Stimulated activated CD8-positive, alpha-beta memory T cell treated with anti-CD3 and anti-CD28 coated beads, Interleukin-15, amount 100 ng/mL, for 48 hours (primary cell): ENCODE data around the gene FBXO46.
"Not testable (repeated sequence)": the region's sequence is repeated elsewhere in the genome, so short reads cannot be mapped to it uniquely, and the experiment has no call there.

Experiments used
- DNase-seq, 2 donors: peaks; one replicate each; pipeline ENCODE4 v3.0.0-alpha.2; 2020; ENCODE audit warnings: low read depth in 2 of 2

FBXO46 gene

DNA sequence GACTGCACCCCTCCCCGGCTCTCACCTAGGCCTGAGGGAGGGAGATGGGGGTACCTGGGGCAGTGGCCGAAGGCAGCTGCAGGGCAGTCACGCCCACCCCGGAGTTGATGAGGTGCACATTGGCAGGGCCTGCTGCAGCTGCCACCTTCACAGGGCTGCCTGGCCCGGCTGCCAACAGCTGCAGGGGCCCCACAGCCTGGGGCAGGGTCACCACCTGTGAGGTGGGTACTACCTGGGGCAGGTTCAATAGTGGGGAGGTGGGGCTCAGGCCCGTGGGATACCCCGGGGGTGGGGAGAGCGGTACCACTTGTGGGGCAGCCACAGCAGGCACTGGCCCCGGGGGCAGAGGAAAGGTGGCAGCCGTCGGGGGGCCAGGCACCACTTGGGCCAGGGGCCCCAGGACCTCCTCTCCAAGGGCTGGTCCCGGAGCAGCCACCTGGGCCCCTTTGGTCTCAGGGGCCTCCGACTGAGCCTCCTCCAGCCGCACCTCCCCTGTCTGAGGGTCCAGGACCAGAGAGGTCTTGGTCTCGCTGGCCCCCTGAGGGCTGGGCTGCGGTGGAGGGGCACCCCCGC, 35.7 kb upstream of the FBXO46 start:
- no peak for DNase-seq

DNA sequence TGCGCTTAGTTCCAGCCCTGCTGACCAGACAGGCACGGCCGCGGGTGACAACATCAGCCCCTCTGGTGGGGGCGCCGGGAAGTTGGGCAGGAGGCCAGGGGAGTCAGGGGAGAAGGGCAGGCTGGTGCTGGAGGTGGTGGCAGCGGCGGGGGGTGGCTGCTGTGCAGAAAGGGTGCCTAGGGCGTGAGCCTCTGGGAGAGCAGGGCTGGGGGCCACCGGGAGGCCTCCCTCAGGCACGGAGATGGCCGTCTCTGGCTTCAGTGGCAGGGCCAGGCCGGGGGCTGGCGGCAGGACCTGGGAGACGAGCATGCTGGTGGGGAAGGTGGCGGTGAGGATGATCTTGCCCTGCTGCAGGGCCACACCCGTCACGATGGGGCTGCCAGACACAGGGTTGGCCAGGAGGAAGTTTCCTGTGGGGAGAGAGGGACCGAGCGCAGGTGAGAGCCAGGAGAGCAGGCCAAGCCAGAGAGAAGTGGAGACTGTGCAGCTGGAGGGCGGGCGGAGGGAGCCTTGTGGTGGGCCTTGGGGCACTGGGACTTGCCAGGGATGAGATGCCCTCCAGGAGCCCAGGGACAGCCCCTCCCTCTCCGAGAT, 35.1 kb upstream of the FBXO46 start:
- no peak for DNase-seq

DNA sequence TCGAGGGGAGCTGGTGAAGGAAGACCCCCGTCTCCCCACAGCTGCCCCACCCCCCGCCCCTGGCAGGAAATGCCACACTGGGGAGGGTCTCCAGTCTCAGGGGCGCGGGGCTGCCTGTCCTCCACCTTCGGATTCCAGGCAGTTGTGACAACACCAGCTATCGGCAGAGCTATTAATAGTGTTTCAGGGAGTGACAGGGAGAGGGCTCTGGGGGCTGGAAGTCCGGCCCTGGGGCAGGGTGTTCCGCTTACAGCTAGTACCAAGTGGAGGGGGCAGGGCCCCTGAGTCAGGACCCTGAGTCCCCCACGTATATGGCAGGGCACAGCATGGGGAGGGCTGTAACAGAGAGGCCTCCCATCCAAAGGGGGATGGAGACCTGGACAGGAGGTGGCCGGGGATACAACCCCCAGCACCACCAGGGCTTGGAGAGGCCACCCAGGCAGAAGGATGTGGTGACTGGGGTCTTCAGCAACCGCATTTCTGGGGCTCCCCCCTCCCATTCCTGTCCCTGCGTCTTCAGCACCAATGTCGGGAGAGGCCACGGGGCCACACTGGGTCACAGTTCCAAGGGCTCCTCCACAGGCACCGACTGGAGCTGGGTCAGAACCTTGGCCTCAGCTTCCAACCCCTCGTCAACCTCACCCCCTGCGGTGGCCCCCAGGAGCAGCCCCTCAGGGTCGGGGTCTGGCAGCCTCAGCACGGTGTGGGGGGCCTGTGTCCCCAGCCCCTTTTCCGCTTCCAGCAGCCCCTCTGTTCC, 34.4 kb upstream of the FBXO46 start:
- no peak for DNase-seq

DNA sequence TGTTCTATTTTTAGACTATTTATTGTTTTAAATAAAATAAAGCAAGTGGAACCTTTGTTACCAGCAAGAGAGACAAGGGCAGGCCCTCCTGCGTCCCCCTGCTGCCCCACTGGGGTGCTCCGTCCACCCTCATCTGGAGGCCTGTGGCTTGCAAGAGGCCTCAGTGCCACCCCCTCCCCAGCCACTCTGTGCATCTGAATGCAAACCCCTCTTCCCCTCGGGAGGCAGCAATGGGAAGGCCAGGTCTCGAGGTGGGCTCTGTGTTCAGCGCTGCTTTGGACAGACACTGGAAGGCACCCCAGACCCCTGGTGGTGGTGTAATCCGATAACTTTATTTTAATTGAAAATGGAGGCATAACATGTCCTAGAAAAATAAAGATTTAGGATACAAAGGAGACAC, 33.8 kb upstream of the FBXO46 start:
- no peak for DNase-seq

DNA sequence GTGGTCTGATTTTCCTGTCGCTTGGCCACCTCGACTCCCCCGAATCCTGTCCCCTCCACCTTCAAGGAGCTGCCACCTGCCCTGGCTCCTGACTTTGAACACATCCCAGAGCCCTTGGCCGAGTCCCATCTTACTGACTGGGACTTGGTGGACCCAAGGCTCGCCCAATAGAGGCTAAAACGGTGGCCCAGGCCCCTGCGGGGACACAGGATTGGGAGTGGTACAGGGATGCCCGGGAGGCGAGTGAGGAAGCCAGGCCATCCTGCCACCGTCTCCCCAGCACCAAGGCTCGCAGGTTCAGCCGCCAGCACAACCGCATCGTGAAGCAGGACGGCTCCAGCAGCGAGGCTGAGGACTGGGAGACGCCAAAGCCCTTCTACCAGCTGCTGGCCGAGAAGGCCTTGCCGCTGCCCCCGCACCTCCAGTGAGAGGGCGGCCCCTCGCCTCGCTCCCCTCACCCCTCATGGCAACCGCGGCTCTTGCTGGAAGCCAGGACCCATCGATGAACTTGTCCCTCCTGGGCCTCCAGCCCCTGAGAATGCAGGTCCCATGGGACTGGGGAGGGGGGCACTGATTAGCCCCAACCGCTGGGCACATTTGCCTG, 33.1 kb upstream of the FBXO46 start:
- no peak for DNase-seq

DNA sequence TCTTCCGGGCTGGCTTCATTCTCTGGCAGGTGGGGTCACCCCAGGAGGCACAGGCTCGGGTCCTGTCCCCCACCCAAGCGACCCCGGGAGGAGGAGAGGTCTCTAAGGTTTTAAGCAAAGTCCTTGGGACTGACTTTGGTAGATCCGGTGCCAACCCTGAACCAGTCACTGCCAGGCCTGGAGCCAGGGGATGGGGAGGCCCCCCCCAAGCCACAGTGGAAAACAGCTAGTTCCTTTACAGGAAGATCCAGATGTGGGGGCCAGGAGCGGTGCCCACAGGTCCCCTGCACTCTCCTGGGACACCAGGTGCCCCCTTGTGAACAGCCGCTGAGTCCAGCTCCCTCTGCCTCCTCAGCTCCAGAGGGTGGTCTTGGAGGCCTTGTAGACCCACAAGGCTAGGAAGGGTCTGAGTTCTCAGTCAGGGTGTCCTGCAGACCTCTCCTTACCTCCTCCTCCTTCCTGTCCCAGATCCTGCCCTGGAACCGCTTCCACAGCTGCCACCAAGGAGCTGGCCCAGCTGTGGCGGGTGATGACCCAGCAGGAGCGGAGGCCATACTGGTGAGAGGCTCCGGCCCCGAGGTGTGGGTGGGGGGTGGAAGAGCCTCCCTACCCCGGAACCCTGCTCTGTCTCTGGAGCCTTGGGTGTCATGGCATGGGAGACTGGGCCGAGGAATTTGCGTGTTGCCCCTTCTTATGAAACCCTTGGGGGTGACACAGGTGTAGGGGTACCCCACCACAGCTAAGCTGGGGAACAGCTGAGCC, 32.4 kb upstream of the FBXO46 start:
- no peak for DNase-seq

DNA sequence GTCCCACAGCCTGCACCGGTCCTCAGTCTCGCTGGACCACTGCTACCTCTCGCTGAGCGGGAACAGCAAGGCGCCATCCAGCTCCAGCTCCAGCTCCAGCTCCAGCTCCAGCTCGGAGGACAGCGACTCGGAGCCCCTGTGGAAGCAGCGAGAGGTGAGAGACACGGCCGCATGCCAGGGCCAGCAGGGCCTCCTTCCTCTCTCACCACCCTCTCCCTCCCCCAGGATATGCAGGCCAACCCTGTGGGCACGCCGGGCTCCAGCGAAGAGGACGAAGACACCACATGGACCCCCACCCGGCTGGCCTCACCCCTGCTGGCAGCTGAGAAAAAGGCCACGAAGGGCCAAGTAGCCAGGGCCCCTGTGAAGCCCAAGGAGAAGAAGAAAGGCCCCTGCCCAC, 31.0 kb upstream of the FBXO46 start:
- DNase-seq, result no peak

DNA sequence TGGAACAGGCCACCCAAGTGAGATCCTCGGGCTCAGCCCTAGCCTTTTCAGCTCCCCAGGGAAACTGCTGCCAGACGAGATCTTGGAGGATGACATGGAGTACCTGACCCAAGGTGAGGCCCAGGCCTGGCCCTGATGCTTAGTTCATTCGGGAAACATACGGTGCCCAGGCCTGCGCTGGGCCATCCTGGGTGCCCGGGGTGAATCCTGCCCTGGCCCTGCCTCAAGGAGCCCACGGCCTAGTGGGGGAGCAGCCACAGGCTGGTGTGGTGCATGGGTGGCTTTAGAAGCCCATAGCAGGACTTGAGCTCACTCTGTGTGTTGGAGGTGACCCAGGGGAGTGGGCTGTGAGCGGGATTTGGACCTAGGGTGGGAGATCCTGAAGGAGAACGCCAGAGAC, 28.2 kb upstream of the FBXO46 start:
- DNase-seq, result no peak

DNA sequence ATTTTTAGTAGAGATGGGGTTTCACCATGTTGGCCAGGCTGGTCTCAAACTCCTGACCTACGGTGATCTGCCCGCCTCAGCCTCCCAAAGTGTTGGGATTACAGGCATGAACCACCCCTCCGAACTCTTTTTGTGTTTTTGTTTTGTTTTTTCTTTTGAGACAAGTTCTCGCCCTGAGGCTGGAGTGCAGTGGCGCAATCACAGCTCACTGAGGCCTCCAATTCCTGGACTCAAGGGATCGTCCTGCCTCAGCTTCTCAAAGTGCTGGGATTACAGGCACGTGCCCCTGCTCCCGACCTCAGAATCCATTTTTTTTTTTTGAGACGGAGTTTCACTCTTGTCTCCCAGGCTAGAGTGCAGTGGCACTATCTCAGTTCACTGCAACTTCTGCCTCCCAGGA, 27.0 kb upstream of the FBXO46 start:
- DNase-seq, result no peak

DNA sequence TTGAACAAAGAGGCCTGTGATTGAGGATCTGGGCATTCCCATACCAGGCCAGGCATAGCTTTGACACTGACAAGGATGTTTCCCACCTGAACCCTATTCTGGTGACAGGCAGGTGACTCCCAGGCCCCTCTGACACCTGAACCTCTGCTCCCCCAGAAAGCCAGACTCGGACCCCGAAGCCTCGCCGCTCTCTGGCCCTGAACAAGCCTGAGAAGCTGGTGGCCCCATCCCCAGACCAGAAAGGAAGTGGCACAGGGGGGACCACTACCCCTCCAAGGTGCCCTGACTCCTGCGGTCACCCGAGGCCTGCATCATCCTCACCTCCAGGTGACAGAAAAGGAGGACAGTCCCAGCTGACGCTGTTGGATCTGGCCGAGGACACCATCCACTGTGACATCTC, 23.6 kb upstream of the FBXO46 start:
- no peak for DNase-seq

DNA sequence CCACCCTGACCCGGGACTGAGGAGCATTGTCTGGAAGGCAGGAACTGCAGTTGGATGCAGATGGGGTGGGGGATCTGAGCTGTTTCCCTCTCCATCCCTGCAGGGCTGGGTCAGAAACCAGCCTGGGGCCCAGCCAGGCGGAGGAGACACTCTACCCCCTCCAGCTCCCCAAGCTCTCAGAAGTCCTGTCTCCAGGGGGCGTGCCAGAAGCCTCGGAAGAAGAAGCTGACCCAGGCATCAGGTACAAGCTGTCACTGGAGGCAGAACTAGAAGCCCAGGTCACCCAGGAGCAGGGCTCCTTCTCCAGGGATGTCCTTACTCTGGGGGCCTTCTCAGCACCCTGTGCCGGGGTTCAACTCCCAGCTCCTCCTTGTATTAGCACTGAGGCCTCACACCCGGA, 22.9 kb upstream of the FBXO46 start:
- DNase-seq, result no peak

DNA sequence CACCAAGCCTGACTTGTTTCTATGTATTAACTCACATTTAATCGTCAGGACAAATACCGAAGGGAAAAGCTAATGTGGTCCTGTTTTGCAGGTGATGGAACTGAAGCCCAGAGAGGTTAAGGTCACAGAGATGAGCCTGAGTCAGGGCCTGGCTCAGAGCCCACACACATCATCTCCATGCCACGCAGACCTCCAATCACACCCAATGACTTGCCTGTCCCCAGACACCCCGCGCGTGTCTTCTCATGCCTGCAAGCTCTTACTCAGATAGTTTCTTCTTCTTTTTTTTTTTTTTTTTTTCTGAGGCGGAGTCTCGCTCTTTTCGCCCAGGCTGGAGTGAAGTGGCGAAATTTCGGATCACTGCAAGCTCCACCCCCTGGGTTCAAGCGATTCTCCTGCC, 21.9 kb upstream of the FBXO46 start:
- DNase-seq, result no peak

DNA sequence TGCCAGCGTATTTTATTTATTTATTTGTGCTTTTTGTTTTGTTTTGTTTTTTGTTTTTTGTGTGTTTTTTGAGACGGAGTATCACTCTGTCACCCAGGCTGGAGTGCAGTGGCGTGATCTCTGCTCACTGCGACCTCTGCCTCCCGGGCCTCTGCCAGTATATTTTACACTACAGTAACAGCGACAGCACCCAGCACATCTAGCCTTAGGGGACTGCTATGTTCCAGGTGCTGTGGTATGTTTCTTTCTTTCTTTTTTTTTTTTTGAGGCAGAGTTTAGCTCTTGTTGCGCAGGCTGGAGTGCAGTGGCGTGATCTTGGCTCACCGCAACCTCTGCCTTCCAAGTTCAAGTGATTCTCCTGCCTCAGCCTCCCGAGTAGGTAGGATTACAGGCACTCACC, 20.8 kb upstream of the FBXO46 start:
- not testable (repeated sequence) for DNase-seq

DNA sequence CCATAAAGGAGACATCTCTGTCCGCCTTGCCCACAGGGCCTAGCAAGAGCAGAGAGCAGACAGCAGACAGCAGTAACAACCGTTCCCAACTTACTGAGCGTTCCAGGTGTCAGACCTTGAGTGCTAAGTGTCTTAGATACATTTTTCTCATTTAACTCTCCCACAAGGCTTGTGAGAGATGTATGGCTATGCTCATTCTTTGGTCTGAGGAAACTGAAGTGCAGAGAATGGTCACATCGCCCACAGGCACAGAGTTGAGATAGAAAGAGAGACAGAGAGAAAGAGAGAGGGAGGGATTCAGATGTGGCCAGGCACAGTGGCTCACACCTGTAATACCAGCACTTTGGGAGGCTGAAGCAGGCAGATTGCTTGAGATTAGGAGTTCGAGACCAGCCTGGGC, 16.8 kb upstream of the FBXO46 start:
- no peak for DNase-seq

DNA sequence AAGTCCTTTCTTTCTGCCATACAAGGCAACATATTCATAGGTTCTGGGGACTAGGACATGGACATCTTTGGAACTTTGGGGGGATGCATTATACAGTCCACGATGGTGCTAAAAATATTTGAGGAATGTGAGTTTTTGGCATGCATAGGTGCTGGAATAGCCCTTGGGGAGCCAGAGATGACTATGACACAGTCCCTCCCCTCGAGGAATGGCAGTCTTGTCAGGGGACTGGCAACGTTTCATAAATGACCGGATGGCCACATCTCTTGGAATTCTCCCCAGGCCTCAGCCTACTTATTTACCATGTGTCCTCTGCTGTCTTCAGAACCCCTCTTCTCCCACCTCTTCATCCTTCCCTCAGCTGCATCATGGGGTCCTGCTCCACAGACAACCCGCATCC, 16.2 kb upstream of the FBXO46 start:
- DNase-seq, result no peak

DNA sequence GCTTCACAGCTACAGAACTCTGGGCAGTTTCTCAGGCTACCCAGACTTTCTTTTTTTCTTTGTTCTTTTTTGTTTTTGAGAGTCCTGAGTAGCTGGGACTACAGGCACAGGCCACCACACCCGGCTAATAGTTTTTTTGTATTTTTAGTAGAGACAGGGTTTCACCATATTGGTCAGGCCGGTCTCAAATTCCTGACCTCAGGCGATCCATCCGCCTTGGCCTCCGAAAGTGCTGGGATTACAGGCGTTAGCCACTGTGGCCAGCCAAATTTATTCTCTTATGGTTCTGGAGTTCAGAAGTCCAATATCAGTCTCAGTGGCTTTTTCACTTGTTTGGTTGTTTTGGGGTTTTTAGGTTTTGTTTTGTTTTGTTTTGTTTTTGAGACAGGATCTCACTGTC, 14.9 kb upstream of the FBXO46 start:
- no peak for DNase-seq

DNA sequence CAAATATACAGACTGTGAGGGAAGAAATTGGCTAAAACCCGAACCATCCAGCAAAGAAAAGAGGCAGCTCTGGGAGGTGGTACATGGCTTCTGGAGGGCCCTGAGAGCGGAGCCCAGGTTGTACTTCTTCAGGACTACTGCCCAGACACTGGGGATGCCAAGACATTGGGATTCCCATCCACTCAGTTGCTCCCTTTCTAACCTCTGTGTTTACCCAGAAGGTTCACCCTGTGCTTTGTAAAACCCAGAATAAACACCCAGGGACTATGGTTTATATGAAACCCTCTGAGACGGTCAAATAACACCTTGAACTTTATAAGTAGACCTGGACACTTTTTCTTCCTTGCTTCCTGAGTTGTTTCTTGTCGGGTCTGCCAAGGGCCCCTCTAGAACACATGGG, 12.3 kb upstream of the FBXO46 start:
- DNase-seq, result no peak

DNA sequence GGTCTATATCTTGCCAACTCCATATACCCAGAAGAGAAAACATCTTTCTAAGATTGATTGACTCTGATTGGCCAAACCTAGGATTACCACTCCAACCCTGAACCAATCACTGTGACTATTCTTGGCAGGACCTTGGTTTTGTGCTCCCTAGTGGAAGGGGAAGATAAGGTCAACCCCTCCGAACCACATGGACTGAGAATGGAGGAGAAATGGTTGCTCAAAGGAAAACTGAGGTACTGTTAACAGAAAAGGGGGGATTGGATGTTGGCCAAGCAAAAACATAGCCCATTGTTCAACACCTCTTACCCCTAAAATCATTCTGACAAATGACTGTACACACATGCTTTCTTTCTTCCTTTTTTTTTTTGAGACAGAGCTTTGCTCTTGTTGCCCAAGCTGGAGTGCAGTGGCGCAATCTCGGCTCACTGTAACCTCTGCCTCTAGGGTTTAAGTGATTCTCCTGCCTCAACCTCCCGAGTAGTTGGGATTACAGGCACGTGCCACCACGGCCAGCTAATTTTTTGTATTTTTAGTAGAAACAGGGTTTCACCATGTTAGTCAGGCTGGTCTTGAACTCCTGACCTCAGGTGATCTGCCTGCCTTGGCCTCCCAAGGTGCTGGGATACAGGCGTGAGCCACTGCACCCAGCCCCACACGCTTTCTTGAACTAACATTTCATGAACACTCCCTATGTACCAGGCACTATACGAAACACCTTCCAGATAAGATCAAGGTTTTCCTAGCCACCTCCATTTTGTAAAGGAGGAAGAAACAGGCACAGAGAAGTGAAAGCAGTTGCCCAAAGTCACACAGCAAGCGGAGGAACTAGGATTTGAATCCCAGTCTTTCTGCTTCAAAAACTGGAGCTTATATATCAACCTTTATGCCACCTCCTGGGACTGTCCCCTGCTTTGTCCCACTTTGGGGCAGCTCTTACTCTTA, 9.1 kb upstream of the FBXO46 start:
- no peak for DNase-seq

DNA sequence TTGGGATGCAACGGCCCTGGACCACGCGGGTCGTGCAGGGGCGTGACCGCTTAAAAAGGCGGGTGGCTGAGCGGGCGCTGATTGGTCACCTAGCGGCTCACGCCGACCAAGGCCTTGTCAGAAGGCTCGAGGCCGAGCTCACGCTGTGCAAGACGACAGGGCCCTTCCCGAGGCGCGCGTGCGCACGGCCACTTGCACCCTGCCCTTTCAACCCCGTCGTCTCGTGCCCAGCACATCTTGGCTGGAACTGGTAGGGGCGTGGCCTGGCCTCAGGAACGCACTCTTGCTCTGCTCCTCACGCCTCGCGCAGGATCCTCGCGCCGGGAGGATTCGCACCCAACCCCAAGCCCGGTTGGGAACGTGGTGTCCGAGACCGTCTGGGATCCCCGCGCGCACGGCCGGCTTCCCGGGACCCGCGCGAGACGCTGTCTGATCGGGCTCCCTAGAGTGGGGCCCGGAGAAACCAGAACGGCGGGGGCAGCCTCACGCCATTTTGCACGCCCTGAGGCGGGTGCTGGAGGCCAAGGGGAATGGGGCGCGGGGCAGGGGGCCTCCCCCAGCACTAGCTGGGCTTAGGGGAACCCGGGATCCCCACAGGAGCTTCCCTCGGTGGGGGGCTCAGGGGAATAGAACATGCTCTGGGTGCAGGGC, 2.6 kb upstream of the FBXO46 start, which contains the start of gene MEIOSIN:
TSS of gene MEIOSIN (plus strand) at position 280 of the 651 bp plus-strand sequence. CDS start 1,938 bp downstream, outside the sequence.
- no peak for DNase-seq

DNA sequence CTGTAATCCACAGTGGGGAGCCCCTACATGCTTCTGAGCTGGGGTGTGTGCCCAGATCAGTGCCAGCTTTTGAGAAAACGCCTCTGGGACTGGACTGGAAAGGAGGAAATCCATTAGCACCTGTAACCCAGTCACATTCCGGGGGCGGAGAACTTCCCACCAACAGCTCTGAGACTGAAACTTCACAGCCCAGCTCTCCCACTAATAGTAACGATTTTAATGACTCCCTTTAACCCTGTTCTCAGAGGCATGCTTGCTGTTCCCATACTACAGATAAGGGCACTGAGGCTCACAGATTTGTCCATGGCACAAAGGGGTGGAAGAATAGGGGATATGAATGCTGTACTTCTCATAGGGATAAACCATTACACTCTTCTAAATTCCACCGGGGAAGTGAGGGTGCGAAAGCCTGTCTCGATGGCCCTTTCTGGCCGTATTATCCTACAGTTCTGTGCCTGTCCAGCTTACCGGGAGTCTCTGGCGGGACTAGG, 851 bp downstream of the FBXO46 start:
- no peak for DNase-seq
